Suppressor macrophage treated with lipopolysaccharide for 4 hours (primary cell): ENCODE data around the gene ATP8A2.

Experiments
- DNase-seq: peaks from one replicate; pipeline ENCODE4 v3.0.0-alpha.2; 2020

Gene ATP8A2

DNA sequence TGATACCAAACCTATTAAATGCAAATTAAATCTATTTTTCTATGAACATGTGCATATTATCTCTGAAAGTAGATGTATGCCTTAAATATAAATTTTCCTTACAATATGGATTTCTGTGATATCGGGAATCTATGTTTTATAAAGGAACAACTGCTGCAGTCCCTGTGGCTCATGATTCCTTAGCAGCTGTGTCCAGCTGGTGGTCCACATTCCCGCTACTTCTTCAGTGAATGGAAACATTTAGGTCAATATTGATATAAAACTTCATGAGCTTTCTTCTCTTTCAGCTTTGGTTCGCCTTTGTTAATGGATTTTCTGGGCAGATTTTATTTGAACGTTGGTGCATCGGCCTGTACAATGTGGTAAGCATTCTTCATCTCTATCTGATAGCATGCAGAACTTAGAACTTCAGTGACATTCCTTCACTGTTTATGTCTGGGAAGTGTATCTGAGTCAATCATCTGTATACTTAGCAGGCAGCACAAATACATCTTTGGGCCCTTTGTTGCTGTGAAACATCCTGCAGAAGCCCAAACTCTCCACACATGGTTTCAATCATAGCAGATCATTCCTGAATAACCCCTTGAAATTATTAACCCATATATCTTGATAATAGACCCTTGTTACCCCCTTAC lies 456.2 kb downstream of the ATP8A2 start:
- DNase-seq: no peak

DNA sequence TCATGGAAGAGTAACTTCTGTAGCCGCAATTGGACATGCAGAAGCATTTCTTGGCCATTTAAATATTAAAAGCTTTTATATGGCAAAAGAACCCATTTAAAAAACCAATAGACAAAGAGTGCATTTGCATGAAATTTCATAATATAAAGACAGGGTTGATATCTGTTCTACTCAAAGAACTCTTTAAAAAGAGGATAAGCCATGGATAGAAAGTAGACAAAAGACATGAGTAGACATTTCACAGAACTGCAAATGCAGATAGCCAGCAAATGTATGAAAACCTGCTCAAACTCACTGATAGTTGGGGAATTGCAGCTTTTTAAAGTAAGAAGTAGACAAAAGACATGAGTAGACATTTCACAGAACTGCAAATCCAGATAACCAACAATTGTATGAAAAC lies 462.0 kb downstream of the ATP8A2 start:
- DNase-seq: no peak

DNA sequence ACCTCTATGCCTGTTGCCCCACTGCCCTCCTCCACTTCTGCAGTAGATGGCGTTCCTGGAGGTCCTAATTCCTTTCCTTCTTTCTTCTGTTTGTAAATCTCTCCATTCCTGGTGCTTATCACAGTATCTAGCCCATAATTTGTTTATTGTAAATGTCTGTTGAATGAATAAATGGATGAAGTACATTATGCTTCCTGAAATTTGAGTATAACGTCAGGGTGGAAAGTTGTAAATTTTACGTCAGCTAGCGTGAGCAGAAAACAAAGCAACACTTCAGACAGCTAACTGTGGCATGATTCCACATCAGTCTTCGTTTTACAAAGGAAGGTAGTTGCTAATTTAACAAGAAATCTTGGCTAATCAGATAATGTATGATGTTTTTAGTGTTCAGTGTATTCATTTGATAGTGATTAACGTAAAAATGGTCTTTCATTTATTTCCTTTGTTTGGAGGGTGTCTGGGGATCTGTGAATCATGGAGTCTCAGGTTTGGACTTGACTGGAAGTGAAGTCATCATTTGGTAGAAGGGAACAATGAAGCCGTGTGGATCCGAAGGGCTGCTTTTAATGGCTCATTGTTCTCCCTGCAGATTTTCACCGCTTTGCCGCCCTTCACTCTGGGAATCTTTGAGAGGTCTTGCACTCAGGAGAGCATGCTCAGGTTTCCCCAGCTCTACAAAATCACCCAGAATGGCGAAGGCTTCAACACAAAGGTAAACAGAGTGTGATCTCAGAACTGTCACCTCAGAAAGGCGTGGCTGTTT lies 465.0 kb downstream of the ATP8A2 start:
- DNase-seq: no peak

DNA sequence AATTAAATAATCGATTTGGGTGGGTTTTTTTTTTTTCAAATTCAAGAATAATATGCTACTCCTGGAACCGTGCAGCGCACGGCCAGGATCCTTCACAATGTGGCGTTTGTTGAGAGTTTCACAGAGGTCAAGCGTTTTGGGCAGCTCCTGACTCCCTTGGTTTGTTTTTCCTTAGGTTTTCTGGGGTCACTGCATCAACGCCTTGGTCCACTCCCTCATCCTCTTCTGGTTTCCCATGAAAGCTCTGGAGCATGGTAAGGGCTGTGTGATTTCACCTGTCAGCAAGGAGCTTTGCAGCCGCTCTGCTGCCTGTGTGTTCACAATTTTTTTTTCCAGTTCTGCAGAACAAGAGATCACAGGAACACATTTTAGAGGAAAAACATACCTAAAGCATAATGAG lies 467.6 kb downstream of the ATP8A2 start:
- no peak for DNase-seq

DNA sequence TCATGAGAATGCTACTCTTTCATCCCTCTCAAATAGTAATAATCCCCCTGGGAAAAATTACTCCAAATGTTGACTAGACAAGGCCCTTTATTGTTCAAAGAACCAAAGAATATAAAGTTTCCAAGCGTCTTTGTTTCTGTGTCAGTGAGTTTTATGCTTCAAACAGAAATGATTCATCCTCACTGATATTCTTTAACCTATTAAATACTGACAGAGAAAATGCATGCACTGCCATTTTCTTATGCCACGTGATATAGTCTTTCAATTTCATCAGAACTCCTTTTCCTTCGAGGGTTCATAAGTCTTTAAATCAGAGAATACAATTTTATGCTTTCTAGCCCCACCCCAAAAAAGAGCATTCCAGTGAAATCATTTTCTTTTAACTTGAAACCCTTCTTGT lies 468.5 kb downstream of the ATP8A2 start:
- DNase-seq: no peak

DNA sequence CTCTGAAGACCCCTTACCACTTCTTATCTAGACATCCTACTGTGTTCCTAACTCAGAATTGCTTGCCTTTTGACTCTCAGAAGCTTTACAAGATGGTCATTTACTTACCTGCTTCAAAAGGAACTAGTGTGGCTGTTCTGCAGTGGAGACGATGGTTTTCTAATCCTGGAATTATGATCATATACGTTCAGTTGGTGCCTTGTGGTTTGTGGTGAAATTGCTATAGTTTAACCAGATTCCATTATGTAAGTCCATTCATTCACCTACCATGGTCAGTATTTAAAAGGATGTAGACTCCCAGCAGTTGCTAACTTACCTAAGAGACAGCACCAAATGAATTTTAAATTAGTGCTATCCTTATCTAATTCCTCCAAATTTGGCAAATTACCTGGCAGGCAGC lies 469.2 kb downstream of the ATP8A2 start:
- DNase-seq: no peak

DNA sequence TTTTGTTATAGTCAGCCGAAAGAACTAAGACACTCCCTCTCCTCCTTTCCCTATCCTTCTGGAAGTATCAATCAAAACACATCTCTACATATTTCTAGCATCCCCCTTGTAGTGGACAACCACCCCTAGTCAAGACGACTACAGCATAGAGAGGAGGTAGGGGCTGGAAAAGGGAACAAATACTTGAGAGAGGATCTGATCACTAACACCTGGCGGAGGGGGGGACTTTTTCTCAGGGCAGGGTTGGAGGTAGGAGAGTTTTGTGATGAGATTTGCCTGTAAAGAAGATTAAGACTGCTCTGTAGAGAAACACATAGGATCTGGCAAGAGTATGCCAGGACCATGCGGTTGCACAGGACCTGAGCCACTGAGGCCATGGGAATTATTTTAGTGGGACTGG lies 471.9 kb downstream of the ATP8A2 start:
- no peak for DNase-seq

DNA sequence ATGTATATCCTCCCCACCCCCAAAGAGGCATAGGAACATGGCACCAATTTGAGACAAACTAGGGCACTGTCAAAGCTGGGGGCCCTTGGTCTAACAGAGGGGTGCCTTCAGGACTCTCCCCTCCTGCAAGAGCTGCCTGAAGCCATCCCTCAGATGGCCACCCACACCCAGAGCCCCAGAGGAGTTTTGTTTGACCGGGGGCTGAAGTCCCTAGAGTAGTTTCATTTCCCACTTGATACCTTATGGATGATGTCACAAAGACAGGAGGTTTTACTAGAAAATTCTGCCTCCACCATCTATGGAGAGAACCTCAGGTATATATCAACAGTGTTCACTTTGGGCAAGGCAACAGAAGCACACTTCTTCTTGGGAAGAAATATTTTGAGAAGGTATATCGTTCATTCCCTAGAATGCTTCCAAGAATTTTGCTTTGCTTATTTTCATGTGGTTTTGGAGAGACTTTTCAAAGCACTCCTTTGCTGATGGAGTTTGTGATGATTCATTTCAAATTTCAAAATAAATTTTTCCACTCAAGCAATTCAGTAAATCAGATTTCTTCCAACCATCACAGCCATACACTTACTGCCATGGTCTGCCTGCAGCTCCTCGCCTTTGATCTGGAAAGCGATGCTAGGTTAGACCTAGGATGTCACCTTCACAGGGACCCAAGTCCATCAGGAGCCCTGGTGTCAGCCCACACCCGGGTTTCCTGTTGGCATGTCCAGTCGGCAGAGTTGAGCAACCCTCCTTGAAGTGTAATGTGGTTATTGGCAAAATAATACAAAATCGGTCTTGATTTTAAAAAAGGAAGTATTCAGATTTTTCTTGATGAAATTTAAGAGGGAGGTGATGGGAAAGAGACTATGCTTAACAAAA lies 473.0 kb downstream of the ATP8A2 start:
- DNase-seq: no peak

DNA sequence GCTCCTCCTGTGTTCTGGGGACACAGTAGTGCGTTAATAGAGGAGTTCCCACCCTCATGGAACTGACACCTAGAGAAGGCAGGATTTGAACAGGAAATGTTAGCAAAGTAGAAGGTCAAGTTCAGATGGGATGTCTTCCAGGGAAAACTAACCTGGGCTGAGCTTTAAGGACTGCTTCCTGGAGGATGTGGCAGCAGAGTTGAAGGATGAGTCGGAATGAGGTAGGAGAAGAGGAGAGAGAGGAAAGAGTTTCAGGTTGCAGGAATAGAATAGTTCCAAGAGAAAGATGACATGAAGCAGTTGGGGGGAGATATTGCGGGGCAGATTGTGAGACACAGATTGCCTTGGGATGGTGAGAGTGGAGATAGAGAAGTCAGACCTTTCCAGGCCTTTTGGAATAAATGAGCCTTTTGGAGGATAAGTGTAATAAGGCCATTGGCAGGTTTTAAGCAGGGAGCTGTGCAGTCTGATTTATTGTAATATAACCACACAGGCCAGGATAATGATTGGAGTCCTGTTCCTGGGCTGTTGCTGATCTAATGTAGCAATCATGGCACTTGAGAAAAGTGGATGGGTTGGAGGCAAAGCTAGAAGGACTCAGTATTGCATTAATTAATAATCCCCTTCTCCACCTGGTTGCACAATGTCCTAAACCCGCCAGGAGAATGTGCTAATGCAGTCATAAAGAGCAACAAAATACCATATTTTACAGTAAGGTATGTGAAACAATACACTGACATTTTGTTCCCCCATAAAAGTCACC lies 474.6 kb downstream of the ATP8A2 start:
- no peak for DNase-seq

DNA sequence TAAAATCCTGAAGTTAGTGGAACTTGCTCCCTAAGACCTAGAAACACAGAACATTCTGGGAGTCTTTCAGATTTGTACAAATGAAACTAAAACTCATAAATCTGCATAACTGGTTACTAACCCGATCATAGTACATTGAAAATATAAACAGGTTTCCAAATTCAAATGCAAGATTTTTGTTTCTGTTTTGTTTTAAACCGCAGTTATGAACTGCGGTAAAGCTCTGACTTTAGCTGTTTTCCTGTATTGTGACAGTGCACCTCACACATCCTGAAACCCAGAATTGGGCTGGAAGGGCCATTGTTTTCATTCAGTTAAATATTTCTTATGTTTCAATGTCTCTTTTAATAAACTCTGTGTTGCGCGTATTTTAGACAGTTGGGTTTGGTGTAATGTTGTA lies 475.4 kb downstream of the ATP8A2 start:
- peak; percentile 79 for DNase-seq

DNA sequence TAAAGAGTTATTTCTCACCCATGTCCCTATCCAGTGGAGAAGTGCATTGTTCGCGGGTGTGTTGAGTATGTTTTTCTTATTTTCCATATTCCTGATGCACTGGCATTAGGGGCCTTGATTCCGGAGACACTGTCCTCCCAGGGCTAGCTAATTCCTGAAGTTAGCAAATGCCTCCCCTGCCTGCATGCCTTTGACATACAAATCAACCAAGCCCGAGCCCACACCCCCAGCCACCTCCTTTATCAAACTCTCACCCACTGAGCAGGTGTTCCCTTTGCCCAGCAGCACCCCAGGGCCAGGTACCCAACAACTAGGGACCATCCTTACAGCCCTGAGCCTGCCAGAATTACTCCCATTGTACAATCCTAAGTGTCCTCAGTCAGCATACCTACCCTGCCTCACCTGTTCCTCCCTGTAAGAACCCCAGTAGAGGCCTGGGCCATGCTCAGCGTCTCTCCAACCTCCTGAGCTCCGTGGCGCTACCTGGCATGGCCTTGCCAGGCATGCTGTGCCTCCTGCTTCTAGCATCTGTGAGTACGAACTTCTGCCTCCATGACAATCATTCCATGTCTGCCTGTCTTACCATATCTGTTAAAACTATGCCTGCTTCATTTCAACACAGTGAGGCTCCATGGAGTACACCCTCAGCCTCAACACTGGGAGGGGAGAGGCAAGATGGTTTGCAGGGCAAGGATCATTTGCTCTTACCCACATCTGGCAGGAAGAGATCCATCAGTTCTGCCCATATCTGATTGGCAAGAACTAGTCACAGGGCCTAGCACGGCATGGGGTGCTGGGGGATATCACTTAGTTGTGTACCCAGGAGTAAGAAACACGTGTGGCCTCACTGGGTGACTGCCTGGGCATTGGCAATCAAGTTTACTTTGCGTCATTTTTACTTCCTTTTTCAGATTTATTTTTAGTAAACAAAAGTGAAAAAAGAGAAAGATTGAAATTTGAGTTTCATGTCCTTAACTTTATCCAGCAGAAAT lies 476.2 kb downstream of the ATP8A2 start:
- peak; percentile 83 for DNase-seq

DNA sequence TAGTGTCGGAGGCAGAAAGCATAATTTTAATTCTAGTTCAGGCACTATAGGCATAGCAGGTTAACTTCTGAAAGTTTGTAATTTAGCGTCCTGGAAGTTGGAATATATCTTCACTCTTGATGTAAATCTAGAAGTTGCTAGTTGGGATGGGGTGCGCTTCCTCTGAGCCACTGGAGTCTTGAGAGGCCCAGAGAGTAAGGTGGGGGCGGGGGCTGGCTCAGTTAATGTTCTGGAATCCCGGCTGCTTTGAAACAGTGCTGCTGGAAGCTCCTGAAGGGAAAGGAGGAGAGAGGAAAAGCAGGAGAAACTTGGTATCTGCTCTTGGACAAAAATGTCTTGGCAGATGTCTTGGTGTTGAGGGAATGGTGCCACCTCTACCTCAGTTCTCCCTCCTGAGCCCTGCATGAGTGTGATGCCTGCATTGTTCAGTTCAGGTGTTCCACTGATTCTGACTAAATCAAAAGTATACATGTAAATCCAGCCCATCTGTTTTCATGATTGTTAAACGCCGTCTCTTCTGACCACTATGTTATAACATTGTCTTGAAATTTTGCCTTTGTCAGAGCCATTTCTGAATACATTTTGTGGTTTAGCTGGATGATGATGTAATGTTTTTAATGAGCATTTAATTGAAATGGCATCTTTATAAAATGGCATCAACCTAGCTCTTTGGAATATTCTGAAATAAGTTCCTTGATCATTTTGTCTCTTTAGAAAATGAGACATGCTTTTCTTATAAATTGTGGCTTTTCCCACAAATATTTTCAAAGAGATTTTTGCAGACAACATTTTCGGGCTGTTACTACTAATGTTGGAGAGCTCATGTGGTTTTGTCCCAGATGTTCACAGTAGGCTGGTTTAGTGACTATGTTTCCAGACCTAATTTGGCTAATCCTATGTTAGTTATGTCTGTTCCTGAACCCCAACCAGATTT lies 477.3 kb downstream of the ATP8A2 start:
- DNase-seq: no peak

DNA sequence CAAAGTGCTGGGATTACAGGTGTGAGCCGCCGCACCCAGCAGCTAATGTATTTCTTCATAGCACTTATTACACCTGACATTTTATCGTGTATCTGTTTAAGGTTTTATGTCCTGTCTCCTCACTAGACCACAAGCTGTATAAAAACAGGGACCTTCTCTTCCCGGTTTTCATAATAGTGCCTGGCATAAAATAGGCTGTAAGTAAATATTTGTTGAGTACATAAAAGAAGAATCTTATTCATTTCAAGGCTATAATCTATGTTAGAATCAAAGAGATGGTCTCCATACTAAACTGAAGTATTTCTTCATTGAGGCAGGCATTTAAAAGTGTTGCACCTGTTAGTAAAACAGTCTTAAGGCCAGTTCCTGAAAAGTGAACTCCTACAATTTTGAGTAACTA lies 486.1 kb downstream of the ATP8A2 start:
- no peak for DNase-seq

DNA sequence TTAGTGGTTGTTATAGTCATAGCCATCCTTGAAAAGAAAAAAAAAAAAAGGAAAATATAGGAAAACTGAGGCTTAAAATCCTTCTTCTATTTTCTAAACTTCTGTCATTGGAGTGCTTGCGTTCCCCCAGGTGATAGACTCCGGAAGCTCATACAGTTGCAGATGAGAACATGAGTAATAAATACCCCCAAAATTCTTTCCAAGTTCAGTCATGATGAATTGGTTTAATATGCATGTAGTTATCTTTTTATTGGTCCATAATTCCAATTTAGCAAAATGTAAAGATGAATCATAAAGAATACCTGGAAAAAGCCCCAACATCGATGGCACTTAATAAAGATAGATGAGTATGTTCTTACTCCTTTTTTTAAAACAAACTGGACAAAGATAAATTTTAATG lies 487.8 kb downstream of the ATP8A2 start:
- DNase-seq: no peak

DNA sequence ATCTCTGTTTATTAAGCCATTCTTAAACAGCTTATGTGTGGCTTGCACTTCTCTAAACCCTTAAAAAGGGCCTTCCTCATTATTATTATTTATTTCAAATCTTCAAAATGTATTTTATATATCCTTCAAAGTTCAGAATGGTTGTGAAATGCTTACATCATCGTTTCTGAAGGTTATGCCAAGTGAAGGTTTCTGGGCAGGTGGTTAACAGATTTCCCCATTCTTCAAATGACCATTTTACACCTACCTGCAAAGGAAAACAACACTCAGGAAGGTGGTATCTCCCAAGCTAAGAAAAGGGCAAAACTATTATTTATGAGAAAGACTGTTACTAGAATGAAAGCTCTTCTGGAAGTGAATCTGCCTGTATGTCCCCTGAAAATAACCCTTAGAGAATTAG lies 488.5 kb downstream of the ATP8A2 start:
- DNase-seq: no peak

DNA sequence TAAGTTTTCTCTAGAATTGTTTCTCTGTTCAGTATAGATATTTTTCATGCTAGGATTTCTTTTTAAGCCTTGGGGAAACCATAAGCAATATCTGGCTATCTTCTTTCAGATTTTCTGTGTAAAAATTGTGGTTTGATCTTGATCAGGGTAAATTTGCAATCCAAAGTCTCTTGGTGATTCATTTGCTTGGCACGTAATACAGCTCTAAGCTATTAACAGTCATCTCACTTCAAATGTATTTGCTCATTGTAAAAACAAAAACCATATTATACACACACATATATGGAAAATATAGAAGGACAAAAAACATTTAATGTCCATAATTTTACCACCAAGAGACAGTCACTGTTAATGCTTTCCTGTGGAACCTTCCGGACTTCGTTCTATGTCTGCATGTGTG lies 489.1 kb downstream of the ATP8A2 start:
- no peak for DNase-seq

DNA sequence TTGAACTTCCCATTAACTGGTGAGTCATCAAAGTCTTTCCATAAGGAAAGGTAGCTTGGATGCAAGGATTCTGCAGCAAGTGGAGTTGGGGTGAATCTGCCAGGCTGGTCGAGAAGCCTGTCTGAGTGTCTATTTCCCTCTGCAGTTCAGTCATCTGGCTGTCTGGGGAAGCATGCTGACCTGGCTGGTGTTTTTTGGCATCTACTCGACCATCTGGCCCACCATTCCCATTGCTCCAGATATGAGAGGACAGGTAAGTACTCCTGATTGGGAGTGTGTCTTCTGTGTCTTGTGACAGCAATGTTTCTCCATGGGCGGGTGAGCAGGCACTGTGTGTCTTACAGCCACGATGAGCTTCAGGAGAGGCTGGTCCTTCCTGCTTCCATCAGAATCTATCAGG lies 490.4 kb downstream of the ATP8A2 start:
- no peak for DNase-seq

DNA sequence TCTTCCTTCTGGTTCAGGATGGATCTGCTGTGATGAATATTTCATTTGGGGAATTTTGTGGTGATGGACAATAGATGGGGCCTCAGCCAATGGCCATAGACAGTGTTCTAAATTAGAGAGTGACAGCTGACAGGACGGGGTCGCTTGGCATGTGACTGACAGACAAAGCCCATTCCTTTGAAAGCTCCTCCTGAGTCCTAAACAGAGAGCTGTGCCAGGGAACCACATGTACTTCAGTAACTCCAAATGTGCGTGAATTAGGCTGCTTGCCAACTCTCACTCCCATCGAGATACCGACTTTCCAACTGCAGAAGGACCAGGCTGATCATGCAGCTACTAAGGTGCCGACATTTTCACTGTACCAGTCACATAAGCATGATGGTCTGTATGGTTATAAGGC lies 492.3 kb downstream of the ATP8A2 start:
- no peak for DNase-seq

DNA sequence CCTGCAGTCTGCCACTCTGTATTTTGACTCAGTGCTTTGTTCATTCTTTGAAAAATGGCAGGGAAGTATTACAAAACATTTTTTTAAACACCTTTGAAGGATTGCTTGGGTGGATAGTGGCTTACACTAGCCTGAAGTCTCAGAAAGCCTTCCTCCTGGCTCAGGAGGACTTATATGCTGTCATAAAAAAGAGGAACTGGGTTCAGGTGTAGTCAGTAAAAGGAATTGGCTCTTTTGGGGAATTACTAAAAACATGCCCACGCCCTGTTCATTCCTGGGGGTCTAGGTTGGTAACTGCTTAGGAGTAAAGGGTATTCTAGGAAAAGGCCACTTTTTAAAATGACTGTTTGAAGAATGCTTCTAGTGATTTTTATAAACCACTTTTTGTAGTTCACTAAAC lies 493.2 kb downstream of the ATP8A2 start:
- no peak for DNase-seq

DNA sequence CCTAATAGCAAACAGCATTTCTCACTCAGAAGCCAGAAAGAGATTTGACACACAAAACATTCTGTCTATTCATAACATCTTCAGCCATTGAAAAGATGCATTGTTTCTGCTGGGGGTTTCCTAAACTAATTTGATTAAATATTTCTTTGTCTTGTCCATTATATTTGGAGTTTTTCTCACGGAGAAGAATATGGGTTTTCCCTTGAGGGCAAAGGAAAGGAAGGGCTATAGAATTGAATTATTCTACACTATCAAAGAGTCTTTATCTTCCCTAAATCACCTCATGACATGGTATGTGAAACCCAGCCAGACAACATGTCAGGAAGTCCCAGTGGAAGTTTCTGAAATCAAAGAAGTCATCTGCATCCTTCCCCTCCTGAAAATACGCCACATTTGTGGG lies 493.6 kb downstream of the ATP8A2 start:
- no peak for DNase-seq

DNA sequence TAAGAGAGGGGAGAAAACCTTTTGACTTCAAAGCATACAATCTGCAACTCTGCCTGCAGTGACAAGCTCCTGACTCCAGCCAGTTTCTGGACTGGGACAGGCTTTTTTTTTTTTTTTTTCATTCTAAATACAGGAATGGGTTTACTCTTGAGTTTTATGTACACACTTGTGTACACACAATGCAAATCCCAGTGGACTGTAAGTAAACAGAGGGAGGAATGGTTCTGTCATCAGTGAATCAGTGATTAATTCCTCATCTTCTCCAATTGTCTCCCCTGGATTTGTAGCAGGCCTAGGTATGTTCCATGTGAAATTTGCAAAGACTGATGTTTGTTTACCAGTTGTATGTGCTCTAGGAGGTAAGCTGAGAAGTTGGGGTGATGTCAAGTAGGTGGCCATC lies 495.3 kb downstream of the ATP8A2 start:
- no peak for DNase-seq
